Measurements from ENCODE around the gene CIDEC. TPM values are rescaled to one million over a fixed set of nuclear protein-coding genes. Genes with fewer than 3 reads are reported as not detected.
A peak's percentile ranks its signal among the peaks of the same experiment; 100 is the strongest.

The CIDEC gene, protein sequence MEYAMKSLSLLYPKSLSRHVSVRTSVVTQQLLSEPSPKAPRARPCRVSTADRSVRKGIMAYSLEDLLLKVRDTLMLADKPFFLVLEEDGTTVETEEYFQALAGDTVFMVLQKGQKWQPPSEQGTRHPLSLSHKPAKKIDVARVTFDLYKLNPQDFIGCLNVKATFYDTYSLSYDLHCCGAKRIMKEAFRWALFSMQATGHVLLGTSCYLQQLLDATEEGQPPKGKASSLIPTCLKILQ
- 1 to 10 TPM; 1.2 to 2.9 TPM for total RNA-seq
- long read RNA-seq, donor 1 = 0 reads
- long read RNA-seq, donor 2 = 0 reads

DNA sequence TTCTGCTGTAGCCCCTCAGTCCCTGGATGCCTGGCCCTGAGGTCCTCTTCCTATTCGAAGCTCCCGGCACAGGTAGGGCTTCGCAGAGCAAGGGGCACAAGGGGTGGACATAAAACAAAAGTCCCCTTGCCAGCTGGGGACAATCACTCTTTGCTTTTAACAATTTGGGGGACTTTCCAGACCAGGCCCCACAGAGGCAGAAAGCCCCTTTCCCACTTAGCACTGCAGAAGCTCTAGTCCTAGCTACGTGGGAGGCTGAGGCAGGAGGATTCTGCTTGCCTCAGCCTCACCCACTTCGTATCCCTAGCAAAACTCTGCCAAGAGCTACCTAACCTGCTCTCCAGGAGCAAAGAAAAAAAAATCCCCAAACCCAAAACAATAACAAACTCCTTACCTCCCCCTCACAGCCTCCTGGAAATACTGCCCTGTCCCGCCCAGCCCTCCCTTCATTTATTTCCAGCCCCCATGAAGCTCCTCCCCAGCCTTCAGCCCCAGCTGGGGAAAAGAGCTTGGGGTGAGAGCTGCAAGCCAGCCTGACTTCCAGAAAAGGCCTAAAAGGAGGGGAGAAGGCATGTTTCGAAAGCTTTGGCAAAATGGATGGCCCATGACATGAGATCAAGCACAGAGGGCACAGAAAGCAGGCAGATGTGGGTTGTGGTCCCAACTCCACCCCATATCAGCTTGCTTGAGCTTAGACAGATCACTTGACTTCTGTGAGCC, at the start of gene CIDEC:
CIDEC (minus strand) TSS at position 424 of the 720 bp plus-strand sequence. CDS start 1,767 bp downstream, outside the sequence.
- intact Hi-C loops (cut with DNase I) = no loop called here
- peak; percentile 24 for DNase-seq (ENCODE audit: low spot score)

DNA sequence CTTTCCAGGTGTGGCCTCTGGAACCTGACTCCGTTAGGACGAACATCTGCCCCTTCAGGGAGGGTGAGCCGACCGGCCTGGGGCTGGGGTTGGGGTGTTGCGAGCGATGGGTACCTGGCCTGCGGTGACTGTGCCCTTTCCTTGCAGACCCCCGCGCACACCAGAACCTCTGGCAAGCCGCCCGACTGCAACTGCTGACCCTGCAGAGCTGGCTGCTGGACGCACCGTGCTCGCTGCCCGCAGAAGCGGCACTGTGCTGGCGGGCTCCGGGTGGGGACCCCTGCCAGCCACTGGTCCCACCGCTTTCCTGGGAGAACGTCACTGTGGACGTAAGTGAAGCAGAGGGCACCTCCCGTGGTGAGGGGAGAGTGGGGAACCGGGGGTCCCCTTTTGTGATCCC, 48.1 kb upstream of the CIDEC start:
- intact Hi-C loops (cut with DNase I) = no loop called here
- no peak for DNase-seq (ENCODE audit: low spot score)

DNA sequence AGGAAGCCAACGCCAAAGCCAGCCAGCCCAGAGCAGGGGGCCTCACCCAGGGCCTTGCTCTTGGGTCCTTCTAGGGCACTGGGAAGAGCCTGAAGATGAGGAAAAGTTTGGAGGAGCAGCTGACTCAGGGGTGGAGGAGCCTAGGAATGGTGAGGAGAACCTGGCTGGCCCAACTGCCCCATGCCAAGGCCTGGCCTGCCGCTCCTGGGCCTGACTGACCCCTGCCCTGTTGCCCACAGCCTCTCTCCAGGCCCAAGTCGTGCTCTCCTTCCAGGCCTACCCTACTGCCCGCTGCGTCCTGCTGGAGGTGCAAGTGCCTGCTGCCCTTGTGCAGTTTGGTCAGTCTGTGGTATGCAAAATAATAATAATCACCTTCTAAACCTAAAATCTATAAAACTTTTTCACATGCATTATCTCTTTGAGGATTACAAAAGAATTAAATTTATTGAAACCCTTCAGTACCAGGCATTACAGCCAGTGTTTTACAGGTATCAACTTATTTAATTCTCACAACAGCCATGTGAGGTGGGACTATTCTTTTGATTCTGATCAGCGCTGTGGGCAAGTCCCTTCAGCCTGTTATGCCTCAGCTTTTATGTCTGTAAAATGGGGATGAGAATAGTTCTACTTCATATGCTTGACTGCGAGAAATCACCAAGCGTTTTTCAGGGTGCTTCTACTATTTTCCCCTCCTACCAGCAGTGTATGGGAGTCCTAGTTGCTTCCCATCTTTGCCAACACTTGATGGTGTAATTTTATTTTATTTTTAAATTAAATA, 38.4 kb upstream of the CIDEC start:
- no peak for DNase-seq (ENCODE audit: low spot score)
- intact Hi-C loops (cut with DNase I) = loop anchor here in 1 of 2 donors (5.0 kb wide), 1 partner anchor 76 kb away; the partner anchor contains the start of gene RPUSD3

DNA sequence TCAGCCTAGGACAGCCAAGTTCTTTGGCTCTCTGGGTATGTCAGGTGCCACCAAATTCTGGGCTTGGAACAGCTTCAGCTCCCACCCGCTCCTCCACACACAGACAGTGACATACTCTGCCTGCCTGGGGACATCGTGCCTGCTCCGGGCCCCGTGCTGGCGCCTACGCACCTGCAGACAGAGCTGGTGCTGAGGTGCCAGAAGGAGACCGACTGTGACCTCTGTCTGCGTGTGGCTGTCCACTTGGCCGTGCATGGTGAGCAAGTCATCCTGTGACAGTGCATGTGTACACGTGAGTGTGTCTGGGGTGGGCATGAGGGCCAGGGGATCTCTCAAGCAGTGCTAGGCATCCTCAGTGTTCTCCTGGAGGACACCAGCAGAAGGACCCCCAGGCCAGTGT, 37.8 kb upstream of the CIDEC start:
- no peak for DNase-seq (ENCODE audit: low spot score)

DNA sequence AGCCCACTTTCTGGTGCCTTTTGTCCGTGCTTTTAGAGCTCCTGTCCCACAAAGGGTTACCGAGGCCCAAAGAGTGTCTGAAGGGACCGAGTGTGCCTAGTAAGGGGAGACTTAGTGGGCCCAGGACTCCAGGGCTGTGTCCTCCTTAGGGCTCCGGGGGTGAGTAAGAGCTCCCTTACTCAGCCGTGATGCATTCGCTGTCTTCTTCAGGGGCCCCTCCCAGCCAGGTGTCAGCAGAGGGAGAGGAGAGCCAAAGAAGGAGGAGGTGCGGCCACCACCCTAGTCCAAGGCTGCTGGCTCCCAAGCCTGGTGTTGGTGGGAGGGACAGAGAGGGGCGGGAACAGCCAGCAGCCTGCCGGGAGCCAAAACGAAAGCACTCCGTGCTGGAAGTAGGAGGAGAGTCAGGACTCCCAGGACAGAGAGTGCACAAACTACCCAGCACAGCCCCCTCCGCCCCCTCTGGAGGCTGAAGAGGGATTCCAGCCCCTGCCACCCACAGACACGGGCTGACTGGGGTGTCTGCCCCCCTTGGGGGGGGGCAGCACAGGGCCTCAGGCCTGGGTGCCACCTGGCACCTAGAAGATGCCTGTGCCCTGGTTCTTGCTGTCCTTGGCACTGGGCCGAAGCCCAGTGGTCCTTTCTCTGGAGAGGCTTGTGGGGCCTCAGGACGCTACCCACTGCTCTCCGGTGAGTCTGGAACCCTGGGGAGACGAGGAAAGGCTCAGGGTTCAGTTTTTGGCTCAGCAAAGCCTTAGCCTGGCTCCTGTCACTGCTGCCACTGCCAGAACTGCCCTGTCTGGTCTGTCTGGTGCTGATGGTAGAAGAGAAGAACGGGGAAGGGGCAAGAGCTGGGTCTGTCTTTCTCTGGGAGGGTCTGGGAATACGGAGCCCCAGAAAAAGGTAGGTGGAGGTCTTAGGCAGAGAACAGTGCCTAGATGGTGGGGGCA, 37.0 kb upstream of the CIDEC start, which contains the start of gene IL17RC:
IL17RC (plus strand) TSS at position 365 of the 947 bp plus-strand sequence; CDS start at position 583, 218 bp downstream.
- DNase-seq (ENCODE audit: low spot score) = peak; percentile 95
- intact Hi-C loops (cut with DNase I) = loop anchor here in 1 of 2 donors (5.0 kb wide), 1 partner anchor 75 kb away; the partner anchor contains the start of gene RPUSD3

More for the DNA sequence above, 37.8 kb upstream of the CIDEC start:
- intact Hi-C loops (cut with DNase I) = loop anchor here in 1 of 2 donors (5.0 kb wide), 1 partner anchor 76 kb away; the partner anchor contains the start of gene RPUSD3

DNA sequence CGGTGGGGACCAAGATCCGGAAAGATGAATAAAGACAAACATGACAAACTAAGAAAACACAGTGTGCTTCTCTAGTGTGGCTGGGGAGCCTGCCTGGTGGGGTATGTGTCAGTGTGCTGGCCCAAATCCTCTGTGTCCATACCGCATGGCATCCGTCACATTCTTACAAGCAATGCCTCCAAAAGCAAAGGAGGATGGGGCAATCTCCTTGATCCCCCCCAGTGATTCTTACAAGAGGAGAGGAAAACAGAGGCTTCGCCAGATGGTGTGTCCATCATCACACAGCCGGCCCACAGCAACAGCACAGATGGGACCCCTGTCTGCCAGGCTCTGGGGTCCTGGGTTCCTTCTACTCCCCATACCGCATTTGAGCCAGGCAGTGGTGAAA, 36.3 kb upstream of the CIDEC start:
- no peak for DNase-seq (ENCODE audit: low spot score)
- intact Hi-C loops (cut with DNase I) = loop anchor here in 1 of 2 donors (5.0 kb wide), 1 partner anchor 74 kb away; the partner anchor contains the start of gene RPUSD3

DNA sequence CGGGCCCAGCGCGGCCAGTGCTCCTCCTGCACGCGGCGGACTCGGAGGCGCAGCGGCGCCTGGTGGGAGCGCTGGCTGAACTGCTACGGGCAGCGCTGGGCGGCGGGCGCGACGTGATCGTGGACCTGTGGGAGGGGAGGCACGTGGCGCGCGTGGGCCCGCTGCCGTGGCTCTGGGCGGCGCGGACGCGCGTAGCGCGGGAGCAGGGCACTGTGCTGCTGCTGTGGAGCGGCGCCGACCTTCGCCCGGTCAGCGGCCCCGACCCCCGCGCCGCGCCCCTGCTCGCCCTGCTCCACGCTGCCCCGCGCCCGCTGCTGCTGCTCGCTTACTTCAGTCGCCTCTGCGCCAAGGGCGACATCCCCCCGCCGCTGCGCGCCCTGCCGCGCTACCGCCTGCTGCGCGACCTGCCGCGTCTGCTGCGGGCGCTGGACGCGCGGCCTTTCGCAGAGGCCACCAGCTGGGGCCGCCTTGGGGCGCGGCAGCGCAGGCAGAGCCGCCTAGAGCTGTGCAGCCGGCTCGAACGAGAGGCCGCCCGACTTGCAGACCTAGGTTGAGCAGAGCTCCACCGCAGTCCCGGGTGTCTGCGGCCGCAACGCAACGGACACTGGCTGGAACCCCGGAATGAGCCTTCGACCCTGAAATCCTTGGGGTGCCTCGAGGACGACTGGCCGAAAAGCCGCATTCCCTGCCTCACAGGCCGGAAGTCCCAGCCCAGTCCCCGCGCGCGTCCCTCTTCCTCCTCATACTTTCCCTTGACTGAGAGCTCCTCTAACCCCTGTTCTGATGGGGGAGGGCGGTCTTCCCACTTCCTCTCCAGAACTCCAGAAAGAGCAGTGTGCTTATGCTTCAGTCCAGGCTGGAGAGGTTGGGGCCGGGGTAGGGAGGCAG, 35.4 kb upstream of the CIDEC start:
- peak; percentile 92 for DNase-seq (ENCODE audit: low spot score)
- intact Hi-C loops (cut with DNase I) = loop anchor here in 1 of 2 donors (5.0 kb wide), 1 partner anchor 73 kb away; the partner anchor contains the start of gene RPUSD3

DNA sequence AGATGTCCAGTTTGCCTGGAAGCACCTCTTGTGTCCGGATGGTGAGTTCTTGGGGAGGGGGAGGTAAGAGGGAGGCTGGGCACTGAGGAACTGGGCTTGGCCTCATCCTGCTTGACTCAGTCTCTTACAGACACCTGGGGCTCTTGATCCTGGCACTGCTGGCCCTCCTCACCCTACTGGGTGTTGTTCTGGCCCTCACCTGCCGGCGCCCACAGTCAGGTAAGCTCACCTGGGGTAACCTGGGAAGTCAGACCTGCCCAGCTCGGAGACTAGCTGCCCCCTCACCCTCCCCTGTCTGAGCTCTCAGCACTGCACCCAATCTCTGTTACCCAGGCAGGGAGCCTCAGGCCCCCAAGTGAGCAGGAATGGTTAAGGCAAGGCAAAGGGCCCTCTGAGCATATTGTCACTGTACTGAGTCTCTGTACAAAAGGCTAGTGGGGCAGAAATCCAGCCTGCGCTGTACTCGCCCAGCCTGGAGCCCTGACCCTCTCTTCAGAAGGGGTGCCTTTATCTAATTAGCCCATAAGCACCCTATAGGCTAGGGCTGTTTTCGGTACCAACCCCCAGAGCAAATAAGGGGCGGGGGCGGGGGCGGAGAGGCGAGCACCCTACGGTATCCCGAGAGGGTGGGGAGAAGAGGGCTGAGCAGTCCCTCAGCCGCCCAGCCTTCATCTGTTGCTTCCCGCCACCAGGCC, 34.7 kb upstream of the CIDEC start:
- intact Hi-C loops (cut with DNase I) = loop anchor here (5.0 kb wide), 2 partner anchors 67 to 72 kb away; partner anchors contain the start of gene RPUSD3 (in 1 of the 2)
- no peak for DNase-seq (ENCODE audit: low spot score)

DNA sequence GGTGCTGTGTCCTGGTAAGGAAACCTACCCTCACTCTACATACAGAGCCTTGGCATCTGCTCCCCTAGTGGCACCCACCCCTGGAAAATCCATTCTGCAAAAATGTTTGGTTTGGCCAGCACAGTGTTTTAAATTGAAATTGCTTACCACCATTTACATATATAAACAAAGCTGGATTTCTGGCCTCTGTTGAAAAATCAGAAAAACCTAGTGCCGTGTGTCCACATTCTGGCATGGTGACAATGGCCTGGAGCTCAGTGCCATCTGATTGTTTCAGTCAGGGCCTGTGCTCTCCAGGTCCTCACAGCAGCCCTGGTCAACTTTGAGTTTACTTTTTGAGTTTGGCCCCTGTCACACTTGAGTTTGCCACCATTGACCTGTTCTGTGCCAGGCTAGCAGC, 34.0 kb upstream of the CIDEC start:
- DNase-seq (ENCODE audit: low spot score) = no peak
- intact Hi-C loops (cut with DNase I) = loop anchor here in 1 of 2 donors (5.0 kb wide), 1 partner anchor 67 kb away; no protein-coding TSS in a partner anchor

DNA sequence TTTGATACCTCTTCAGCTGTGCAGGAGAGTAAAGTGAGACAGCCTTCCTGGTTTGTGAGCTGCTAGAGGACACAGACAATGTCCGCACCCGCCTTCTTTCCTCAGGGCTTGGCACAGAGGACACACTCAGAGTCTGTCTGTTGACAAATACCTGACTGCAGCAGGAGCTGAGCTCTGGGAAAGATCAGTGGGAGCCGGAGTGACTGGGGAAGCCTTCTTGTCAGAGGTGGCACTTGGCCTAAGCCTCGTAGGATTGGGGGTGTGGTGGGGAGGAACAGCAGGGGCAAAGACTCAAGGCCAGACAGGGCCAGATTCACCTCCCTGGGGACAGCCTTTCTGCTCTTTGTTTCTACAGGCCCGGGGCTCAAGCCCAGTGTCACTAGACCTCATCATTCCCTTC, 33.5 kb upstream of the CIDEC start:
- intact Hi-C loops (cut with DNase I) = loop anchor here in 1 of 2 donors (5.0 kb wide), 1 partner anchor 66 kb away; no protein-coding TSS in a partner anchor
- no peak for DNase-seq (ENCODE audit: low spot score)

DNA sequence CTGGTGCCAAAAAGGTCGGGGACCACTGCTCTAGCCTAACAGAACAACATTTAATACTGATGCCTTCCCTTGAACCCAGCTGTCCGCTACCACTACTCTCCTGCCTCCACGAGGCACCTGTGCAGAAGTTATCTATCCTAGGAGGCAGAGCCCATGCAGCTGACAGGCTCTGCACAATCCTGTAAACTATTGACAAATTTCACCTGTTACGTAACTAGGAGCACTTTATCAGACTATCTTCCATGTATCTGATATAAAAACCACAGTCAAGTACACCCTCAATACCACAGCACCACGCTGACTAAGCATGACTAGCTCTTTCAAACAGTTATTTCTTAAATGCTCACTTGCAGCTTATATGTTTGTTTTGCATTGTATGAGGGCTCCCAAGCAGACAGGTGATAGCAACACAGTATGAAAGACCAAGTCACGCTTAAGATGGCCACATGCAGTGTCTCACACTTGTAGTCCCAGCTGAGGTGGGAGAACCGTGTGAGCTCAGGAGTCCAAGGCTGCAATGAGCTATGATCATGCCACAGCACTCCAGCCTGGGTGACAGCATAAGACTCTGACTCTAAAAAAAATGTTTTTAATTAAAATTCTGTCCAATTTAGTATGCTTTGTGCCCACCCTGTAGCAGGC, 32.4 kb upstream of the CIDEC start:
- intact Hi-C loops (cut with DNase I) = loop anchor here in 1 of 2 donors (5.0 kb wide), 1 partner anchor 65 kb away; no protein-coding TSS in a partner anchor
- no peak for DNase-seq (ENCODE audit: low spot score)

DNA sequence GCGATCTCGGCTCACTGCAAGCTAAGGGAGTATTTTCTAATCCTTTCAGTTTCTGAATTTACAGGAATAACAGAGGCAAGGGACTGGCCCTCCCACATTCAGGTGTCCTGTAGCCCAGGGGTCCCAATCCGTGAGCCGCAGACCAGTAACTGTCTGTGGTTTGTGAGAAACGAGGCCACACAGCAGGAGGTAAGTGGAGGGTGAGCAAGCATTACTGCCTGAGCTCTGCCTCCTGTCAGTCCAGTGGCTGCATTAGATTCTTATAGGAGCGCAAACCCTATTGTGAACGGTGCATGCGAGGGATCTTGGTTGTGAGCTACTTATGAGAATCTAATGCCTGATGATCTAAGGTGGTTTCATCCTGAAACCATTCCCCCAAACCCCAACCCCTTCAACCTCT, 31.8 kb upstream of the CIDEC start:
- intact Hi-C loops (cut with DNase I) = loop anchor here in 1 of 2 donors (5.0 kb wide), 1 partner anchor 65 kb away; no protein-coding TSS in a partner anchor
- DNase-seq (ENCODE audit: low spot score) = no peak

DNA sequence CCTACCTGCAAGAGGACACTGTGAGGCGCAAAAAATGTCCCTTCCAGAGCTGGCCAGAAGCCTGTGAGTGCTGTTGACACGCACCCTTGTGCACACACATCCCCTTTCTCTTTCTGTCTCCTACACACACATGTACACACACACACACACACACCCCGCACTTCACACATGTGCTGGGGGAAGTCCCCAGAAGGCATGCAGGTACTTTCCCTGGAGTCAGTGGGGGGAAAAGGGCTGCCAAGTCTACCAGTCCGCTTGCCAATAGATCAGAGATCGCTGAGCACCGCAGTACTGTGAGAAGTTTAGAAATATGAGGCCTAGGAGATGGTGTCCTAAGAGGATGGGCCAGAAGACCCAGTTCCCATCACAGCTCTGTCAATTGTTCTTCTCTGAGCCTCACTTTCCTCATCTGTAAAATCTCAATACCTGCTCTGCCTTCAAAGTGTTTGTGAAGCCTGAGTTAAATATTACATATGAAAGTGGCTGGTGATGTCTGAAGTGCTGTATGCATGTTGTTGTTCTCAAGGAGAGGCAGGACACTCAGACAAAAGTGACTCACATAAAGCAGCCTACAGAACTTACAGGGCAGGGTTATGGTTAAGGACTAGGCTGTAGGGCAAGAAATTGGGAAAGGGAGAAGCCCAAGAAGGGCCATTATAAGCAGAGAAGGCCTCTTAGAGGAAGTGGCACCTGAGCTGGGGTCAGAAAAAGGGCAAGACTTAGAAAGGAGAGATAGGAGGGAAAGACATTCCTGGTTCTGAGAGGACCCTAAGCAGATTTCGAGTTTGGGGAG, 29.4 kb upstream of the CIDEC start:
- intact Hi-C loops (cut with DNase I) = loop anchor here in 1 of 2 donors (5.0 kb wide), 1 partner anchor 62 kb away; no protein-coding TSS in a partner anchor
- DNase-seq (ENCODE audit: low spot score) = no peak

DNA sequence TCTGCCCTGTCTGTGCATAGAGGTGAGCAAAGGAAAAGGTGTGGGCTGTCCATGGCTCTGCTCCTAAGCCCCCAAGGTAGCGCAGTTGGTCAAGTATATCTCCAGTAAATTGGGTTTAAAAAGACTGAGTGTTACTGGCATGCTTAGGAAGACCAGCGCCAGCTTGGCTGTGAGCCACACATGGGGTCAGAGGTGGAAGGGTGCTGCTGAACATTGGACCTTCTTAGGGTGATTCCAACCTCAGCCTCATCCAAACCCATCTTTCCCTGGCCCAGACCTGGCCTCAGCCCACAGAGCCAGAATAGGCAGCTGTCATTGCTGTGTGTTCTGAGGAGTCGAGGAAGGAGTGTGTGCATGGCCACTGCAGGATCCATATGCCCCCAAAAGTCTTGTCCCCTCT, 28.2 kb upstream of the CIDEC start:
- DNase-seq (ENCODE audit: low spot score) = no peak
- intact Hi-C loops (cut with DNase I) = no loop called here

DNA sequence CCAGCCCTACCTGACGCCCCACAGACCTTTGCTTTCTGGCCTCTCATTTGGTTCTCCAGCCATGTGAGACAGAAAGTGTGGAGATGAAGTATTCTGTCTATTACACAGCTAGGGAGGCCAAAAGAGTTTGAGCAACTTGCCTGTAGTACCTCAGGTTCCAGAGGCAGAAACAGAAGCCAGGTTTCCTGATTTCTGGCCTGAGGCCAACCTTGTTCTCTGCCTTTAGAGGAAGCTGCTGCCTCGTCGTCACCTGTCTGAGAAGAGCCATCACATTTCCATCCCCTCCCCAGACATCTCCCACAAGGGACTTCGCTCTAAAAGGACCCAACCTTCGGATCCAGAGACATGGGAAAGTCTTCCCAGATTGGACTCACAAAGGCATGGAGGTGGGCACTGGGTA, 26.4 kb upstream of the CIDEC start:
- no peak for DNase-seq (ENCODE audit: low spot score)
- intact Hi-C loops (cut with DNase I) = no loop called here
